ENCODE measurements around the gene ANKRD30A.
"Not testable (repeated sequence)": the region's sequence is repeated elsewhere in the genome, so short reads cannot be mapped to it uniquely, and the experiment has no call there.

The ANKRD30A gene

DNA sequence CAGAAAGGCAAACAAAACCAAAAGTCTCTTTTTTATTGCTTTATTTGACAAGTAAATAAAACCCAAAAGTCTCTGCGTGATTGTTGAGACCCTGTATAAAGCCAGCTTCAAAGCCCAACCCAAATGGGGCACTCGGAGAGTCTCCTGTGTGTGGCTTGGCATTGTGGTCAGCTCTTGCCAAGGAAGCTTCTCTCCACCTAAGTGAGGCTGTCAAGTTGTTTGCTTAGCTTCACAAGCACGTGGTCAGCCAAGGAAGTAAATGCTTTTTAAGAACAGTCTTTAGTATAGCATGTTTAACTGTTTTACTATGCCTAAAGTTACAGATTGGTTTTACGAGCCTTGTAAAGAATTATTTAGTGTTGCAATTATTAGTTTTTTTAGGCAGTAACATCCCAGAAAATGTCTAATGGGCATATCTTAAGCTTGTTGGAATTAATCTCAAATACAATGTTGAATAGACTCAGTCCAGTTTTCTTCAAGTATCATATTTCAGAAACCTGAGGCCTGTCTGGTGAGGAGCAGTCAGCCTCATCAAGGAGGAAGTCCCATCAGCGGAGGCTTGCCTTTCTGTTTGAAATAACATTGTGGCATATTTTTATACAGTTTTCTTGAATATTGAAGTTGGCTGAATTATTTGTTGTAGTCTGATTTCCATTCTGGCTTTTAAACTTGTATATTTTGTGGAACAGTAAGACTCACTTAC lies 144.3 kb downstream of the ANKRD30A start:
- no peak for DNase-seq (ENCODE audit: low read depth)

DNA sequence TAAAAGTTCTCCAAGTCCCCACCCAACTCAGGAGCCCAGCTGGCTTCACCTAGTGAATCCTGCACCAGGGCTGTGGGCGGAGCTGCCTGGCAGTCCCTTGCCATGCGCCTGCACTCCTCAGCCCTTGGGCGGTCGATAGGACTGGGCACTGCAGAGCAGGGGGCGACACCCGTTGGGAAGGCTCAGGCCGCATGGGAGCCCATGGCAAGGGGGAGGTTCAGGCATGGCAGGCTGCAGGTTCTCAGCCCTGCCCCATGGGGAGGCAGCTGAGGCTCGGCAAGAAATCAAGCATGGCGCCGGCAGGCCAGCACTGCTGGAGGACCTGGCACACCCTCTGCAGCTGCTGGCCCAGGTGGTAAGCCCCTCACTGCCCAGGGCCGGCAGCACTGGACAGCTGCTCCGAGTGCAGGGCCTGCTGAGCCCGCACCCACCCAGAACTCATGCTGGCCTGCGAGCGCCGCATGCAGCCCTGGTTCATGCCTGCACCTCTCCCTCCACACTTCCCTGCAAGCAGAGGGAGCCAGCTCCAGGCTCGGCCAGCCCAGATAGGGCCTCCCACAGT lies 149.9 kb downstream of the ANKRD30A start:
- DNase-seq (ENCODE audit: low read depth) = no peak

DNA sequence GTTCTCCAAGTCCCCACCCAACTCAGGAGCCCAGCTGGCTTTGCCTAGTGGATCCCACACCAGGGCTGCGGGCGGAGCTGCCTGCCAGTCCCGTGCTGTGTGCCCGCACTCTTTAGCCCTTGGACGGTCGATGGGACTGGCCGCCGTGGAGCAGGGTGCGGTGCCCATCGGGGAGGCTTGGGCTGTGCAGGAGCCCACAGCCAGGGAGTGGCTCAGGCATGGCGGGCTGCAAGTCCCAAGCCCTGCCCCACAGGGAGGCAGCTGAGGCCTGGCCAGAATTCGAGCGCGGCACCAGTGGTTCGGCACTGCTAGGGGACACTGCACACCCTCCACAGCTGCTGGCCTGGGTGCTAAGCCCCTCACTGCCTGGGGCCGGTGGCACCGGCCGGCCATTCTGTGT lies 159.7 kb downstream of the ANKRD30A start:
- DNase-seq (ENCODE audit: low read depth) = no peak

GRCh38 chr10:37289833-37290464 lies 164.6 kb downstream of the ANKRD30A start:
- no peak for DNase-seq (ENCODE audit: low read depth)

DNA sequence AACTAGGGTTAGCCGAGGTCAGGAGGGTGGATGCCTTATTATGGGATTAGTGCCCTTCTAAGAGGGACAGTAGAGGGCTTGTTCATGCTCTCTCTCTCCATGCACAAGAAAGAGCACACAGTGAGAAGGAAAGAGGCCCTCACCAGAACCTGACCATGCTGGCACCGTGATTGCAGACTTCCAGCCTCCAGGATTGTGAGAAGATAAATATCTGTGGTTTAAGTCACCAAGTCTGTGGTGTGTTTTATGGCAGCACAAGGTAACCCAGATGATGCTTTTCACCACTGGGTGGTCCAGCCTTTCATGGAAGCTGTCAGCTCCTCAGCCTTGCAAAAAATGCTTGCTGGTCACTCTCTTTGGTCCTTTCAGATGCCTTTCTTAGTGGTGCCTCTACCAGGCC lies 175.9 kb downstream of the ANKRD30A start:
- no peak for DNase-seq (ENCODE audit: low read depth)

DNA sequence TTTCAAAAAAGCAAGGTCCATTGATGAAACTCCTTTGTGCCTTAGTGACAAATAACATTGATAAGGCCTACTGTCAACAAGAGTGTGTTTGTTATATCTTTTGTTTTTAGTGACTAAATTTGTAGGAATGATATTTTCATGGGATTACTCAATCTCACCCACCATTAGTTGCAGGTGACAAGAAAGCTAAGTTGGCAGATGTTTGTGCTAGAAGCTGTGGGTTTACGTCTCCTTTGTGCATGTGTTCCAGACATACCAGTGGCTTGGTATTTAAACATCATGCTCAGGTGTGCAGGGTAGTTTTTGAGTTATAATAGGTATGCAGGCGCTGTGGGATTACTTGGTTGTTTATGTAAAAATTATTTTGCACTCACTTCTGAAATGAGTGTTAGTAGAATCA lies 178.6 kb downstream of the ANKRD30A start:
- DNase-seq (ENCODE audit: low read depth) = no peak

DNA sequence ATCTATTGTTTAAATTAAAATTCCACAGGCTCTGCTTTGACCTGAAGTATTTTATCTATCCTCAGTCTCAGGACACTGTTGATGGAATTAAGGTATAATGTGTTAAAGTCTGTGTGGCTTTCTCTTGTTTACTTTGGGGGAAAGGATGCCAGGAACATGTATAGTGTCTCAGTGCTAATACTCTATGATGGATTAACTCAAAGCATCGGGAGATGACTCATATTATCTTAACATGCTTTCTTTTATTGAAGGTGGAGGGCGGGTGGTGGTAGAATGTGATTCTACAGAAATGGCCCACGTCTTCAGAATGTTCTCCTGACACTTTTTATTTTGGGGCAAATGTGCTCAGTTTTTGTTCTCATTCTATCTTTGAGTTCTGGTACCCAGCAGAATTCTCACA lies 189.0 kb downstream of the ANKRD30A start:
- DNase-seq (ENCODE audit: low read depth) = no peak

DNA sequence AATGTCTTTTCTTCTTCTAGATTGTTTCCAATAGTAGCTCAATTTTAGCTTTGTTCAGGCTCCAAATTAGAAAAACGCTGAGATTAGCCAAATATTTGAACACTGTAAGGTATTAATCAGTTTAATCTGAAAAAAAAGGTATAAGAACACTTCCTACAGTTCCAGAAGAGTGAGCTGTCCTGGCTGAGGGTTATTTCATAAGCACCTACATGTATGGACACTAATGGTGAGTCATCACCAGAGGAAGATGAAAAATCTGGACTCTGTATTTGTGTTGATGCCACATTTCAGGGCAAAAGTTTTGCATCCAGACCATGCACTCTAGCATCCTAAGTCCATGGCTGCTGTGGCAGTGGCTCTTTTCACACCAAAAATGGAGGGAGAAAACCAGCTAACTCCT lies 189.5 kb downstream of the ANKRD30A start:
- no peak for DNase-seq (ENCODE audit: low read depth)

DNA sequence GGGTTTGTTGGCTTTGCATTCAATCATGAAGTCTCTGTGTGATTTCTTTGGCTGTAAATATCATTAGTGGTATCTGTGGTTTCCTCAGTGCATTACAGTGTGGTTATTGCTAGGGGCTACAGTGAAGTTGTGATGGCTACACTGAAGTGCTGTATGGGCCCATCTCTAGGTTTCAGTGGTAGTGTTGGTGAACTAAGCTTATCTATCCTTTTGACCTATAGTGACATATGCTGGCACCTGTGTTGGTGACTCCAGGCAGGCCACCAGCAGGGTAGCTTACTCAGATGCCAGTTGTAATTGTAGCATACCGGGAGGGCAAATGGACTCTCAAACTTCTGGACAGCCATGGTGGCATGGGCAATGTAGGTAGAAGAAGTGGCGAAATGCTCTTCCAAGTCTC lies 219.0 kb downstream of the ANKRD30A start:
- no peak for DNase-seq (ENCODE audit: low read depth)

DNA sequence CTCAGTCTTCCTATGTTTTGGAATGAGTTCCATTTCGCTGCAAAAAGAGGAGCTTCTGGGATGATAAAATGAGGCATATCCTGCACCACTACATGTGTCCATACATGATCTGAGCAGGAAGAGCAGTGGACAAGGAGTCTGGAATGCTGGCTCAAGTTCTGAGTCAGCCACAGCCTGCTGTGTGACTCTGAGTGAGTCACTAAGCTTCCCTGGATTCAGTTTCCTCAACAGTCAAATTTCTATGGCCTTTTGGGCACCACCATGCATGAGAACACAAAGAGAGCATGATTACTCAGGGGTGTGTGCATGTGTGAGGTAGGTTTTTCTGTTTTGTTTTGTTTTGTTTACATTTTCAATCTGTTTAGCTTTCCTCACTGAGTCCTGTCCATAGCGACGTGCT lies 254.6 kb downstream of the ANKRD30A start:
- DNase-seq (ENCODE audit: low read depth) = no peak

DNA sequence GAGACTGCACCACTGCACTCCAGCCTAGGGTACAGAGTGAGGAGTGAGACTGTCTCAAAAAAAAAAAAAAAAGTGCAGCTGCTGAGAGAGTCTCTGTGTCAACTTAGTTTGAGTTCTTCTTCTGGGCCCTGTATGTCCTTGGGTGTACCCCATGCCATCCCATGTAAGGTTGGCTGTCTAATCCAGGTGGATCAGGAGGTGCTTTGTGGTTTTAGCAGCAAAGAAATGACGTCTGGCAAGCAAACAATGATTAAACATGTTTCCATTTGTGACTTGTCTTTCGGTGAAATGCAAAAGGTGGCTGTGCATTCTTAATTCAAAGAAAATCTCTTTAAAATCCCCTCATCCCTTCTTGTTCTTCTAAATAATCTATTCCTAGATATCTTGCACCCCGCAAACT lies 255.9 kb downstream of the ANKRD30A start:
- no peak for DNase-seq (ENCODE audit: low read depth)

DNA sequence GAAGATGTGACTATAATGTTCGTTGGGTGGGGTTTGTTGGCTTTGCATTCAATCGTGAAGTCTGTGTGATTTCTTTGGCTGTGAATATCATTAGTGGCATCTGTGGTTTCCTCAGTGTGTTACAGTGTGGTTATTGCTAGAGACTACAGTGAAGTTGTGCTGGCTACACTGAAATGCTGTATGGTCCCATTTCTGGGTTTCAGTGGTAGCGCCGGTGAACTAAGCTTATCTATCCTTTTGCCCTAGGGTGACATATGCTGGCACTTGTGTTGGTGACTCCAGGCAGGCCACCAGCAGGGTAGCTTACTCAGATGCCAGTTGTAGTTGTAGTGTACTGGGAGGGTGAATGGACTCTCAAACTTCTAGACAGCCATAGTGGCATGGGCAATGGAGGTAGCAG lies 259.5 kb downstream of the ANKRD30A start:
- DNase-seq (ENCODE audit: low read depth) = no peak

- DNase-seq (ENCODE audit: low read depth) = no peak
These were observed 265.5 kb downstream of the ANKRD30A start for GRCh38 chr10:37390926-37391325.

GRCh38 chr10:37400774-37401173 lies 275.4 kb downstream of the ANKRD30A start:
- not testable (repeated sequence) for DNase-seq (ENCODE audit: low read depth)

GRCh38 chr10:37401225-37401624 lies 275.8 kb downstream of the ANKRD30A start:
- no peak for DNase-seq (ENCODE audit: low read depth)

DNA sequence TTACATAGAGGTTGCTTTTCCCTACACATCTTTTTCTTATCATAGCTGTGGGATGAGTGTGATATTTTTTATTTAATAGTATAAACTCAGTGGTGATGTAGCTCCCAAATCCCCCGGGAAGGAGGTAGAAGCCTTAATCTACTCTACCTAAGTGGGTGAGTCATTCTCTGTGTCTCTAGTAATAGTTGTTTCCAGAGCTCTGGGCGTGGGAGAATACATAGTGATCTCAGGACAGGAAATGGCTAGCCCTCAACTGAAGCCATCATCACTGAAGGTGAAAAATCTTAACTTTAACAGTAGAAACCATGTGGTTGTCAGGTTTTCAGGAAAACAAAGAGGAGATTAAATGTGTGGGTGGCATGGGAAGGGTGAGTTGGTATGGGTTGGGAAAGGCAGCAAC lies 278.4 kb downstream of the ANKRD30A start:
- DNase-seq (ENCODE audit: low read depth) = no peak
